GM12892 (cell line): Measurements from ENCODE around the gene ZNF215. TPM values are rescaled to one million over a fixed set of nuclear protein-coding genes. Genes with fewer than 3 reads are reported as not detected.
A peak's percentile ranks its signal among the peaks of the same experiment; 100 is the strongest.
"Not testable (repeated sequence)": the region's sequence is repeated elsewhere in the genome, so short reads cannot be mapped to it uniquely, and the experiment has no call there.

ENCODE experiments used
- DNase-seq: peaks from one replicate; pipeline ENCODE4 v3.0.0; 2011; ENCODE audit not compliant: insufficient read length
- FAIRE-seq: peaks from 2 replicates; lab custom pipeline; 2011; peaks lifted over from hg19 to GRCh38; lab: Jason Lieb, UNC
- POLR2A ChIP-seq: IDR thresholded peaks from 2 replicates; pipeline ENCODE4 v1.6.1; 2011; ENCODE audit warnings: low read depth, low read length, control low read depth
- POLR2AphosphoS5 ChIP-seq: IDR thresholded peaks from 2 replicates; pipeline ENCODE4 v1.6.1; 2011; ENCODE audit warnings: low read depth, low read length, control low read depth
- TAF1 ChIP-seq: IDR thresholded peaks from 2 replicates; pipeline ENCODE4 v1.6.1; 2011; ENCODE audit warnings: low read depth, mild to moderate bottlenecking, control low read depth, low read length, borderline replicate concordance
- polyA plus RNA-seq: library from polyadenylated mRNA; unstranded; fragments of >200 nt; gene quantifications from one replicate; pipeline ENCODE4 v1.2.1, GENCODE V29; 2012; ENCODE audit warnings: missing spikeins, inconsistent platforms; ENCODE audit not compliant: missing spikeins

The ZNF215 gene
- 1.6 TPM for polyA plus RNA-seq

- no peak for TF ChIP-seq POLR2AphosphoS5
- TF ChIP-seq POLR2A = no peak; the same call in 1 of the 2 replicates
- TF ChIP-seq TAF1 = no peak
- FAIRE-seq = peak; percentile 98
- DNase-seq = peak; percentile 34
Measured at GRCh38 chr11:6926208-6927029, at the start of gene ZNF215. Gene ZNF215, plus strand, starts transcription at chr11:6926426. Its CDS starts 5,847 bp downstream, at chr11:6932273.

DNA sequence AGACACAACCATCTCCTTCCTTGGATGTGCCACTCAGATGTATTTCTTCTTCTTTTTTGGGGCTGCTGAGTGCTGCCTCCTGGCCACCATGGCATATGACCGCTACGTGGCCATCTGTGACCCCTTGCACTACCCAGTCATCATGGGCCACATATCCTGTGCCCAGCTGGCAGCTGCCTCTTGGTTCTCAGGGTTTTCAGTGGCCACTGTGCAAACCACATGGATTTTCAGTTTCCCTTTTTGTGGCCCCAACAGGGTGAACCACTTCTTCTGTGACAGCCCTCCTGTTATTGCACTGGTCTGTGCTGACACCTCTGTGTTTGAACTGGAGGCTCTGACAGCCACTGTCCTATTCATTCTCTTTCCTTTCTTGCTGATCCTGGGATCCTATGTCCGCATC, 49.3 kb upstream of the ZNF215 start:
- no peak for FAIRE-seq
- no peak for DNase-seq
- TF ChIP-seq TAF1 (no peak), POLR2AphosphoS5 (no peak), POLR2A (no peak)

DNA sequence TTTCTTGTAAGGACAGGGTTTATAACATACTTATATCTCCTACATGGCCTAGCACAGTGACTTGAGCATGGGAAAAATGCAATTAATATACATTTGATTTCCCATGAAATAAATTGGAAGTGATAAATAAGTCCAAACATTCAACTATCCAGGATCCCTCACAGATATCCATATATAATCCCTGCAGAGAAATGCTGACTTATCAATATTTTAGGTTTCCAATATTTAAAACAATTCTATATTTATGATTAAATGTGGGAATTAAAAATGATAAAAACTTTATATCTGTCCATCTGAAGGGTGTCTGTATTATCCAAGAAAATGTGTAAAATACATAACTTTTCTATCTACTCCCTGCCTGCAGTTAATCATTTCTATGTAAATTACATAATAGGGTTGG, 43.5 kb upstream of the ZNF215 start:
- FAIRE-seq = no peak
- TF ChIP-seq TAF1 (no peak), POLR2A (no peak), POLR2AphosphoS5 (no peak)
- no peak for DNase-seq

DNA sequence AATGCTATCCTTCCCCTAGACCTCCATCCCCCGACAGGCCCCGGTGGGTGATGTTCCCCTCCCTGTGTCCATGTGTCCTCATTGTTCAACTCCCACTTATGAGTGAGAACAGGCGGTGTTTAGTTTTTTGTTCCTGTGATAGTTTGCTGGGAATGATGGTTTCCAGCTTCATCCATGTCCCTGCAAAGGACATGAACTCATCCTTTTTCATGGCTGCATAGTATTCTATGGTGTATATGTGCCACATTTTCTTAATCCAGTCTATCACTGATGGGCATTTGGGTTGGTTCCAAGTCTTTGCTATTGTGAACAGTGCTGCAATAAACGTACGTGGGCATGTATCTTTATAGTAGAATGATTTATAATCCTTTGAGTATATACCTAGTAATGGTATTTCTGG, 38.5 kb upstream of the ZNF215 start:
- FAIRE-seq, DNase-seq: not testable (repeated sequence)

DNA sequence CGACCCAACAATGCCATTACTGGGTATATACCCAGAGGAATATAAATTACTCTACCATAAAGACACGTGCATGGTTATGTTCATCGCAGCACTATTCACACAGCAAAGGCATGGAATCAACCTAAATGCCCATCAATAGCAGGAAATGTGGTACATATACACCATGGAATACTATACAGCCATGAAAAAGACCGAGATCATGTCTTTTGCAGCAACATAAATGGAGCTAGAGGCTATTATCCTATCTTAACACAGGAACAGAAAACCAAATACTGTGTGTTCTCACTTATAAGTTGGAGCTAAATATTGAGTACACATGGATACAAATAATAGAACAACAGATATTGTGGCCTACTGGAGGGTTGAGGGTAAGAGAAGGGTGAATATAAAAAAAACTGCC, 37.4 kb upstream of the ZNF215 start:
- TF ChIP-seq POLR2AphosphoS5 = no peak
- TF ChIP-seq TAF1 = no peak
- no peak for TF ChIP-seq POLR2A
- FAIRE-seq (peak; percentile 30), DNase-seq (no peak)

- no peak for FAIRE-seq
- TF ChIP-seq TAF1 (no peak), POLR2AphosphoS5 (no peak), POLR2A (no peak)
- no peak for DNase-seq
Measured at GRCh38 chr11:6889835-6890234, 36.4 kb upstream of the ZNF215 start.

- FAIRE-seq (no peak), DNase-seq (no peak)
- TF ChIP-seq POLR2A = no peak
- no peak for TF ChIP-seq POLR2AphosphoS5
- no peak for TF ChIP-seq TAF1
Measured at GRCh38 chr11:6892400-6892799, 33.8 kb upstream of the ZNF215 start, which contains the start of gene OR2D2. Gene OR2D2, minus strand, starts transcription at chr11:6892500. Its CDS starts 0 bp downstream, at chr11:6892500.

GRCh38 chr11:6894097-6894496, 32.1 kb upstream of the ZNF215 start:
- peak; percentile 76 for FAIRE-seq
- TF ChIP-seq POLR2AphosphoS5 (no peak), POLR2A (no peak), TAF1 (no peak)

DNA sequence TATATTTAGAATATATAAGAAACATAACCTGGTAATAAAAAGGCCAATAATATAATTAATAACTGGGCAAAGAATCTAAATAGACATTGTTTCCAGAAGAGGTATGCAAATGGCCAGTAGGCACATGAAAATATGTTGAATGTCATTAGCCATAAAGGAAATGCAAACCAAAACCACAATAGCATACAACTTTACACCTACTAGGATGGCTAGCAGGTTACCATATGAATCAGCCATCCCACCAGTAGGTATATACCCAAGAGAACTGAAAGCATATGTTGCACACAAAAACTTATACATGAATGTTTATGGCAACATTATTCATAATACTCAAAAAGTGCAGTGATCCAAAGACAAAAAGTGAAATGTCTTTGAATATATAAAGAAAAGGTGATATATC, 31.2 kb upstream of the ZNF215 start:
- TF ChIP-seq TAF1 (no peak), POLR2AphosphoS5 (no peak), POLR2A (no peak)
- FAIRE-seq (peak; percentile 83), DNase-seq (no peak)

More at GRCh38 chr11:6894097-6894496, 32.1 kb upstream of the ZNF215 start:
- no peak for DNase-seq

GRCh38 chr11:6898911-6899310, 27.3 kb upstream of the ZNF215 start:
- FAIRE-seq = no peak
- DNase-seq = no peak
- TF ChIP-seq POLR2A = no peak
- no peak for TF ChIP-seq TAF1
- TF ChIP-seq POLR2AphosphoS5 = no peak

DNA sequence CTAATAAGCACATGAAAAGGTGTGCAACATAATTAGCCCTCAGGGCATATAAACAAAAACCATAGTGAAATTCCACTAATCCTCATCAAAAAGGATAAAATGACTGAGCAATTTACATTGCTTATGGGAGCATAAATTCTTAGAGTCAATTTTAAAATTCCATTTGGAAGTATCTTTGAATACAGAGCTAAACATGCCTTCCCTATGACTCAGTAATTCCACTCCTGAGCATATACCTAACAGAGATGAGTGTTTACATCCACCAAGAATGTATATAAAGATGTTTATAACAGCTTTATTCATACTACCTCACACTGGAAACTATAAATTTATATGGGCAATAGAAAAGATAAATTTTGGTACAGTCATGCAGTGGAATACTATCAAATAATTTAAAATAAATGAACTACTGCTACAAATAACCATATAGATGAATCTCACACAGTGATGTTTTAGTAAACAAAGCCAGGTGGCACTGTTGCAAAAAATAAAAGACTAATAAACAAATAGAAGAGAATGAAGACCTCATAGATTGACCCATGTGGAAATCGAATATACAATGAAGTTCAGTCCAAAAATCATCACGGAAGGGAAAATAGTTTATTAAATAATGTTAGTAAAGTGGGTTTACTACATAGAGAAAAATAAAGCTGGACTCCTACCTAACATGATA, 25.8 kb upstream of the ZNF215 start:
- DNase-seq = no peak
- TF ChIP-seq TAF1 = no peak
- no peak for TF ChIP-seq POLR2A
- no peak for FAIRE-seq

GRCh38 chr11:6904804-6905203, 21.4 kb upstream of the ZNF215 start:
- not testable (repeated sequence) for FAIRE-seq, DNase-seq
